Adipocyte (in vitro differentiated cells): ENCODE data around the gene ARHGAP29.

Experiments used
- DNase-seq: peaks from one replicate; pipeline ENCODE4 v3.0.0-alpha.2; 2015; ENCODE audit warnings: low read depth
- H3K27me3 ChIP-seq: replicated peaks from 2 replicates; pipeline ENCODE4 v1.7.0; 2013; ENCODE audit warnings: mild to moderate bottlenecking, low read length, moderate library complexity; ENCODE audit not compliant: control insufficient read depth, insufficient read depth
- H3K36me3 ChIP-seq: 2 replicates; pipeline ENCODE4 v1.7.0; 2013; ENCODE audit warnings: low read length, mild to moderate bottlenecking, moderate library complexity; ENCODE audit not compliant: control insufficient read depth, insufficient read depth, severe bottlenecking
- H3K4me1 ChIP-seq: 2 replicates; pipeline ENCODE4 v1.7.0; 2013; ENCODE audit warnings: mild to moderate bottlenecking, low read length, moderate library complexity; ENCODE audit not compliant: control insufficient read depth, insufficient read depth
- H3K4me3 ChIP-seq: 2 replicates; pipeline ENCODE4 v1.7.0; 2013; ENCODE audit warnings: mild to moderate bottlenecking, low read length, moderate library complexity
- H3K9ac ChIP-seq: 2 replicates; pipeline ENCODE4 v1.7.0; 2013; ENCODE audit warnings: mild to moderate bottlenecking, low read length, moderate library complexity
- H3K9me3 ChIP-seq: 2 replicates; pipeline ENCODE4 v1.7.0; 2013; ENCODE audit warnings: mild to moderate bottlenecking, low read length, moderate library complexity; ENCODE audit not compliant: control insufficient read depth

The ARHGAP29 gene

DNA sequence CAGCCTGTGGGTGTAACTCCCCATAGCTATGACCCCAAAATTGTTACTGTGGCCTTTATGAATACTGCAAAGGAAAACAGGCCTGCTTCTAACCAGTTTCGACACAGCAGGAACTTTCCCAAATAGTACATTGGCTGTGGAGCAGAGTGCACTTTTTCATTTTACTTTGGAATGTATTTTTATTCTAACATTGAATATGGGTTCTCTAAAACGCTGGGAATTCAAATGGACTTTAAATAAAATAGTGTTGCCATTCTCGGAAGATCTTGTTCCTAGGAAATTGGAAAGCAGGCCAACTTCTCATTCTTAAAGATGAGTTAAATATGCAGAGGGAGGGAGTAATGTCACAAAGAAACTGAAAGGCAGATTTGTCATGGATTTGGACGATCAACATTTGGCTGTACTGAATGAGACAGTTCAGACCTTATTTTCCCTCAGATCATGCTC lies 39.6 kb upstream of the ARHGAP29 start:
- DNase-seq: peak; percentile 59
- Histone ChIP-seq H3K27me3 (no peaks in the 10 kb centered on the region), H3K9ac (peak overlapping the region; percentile 85), H3K4me1 (peaks cover 95% of the 10 kb centered on the region), H3K4me3 (peak overlapping the region; percentile 63), H3K36me3 (no peaks in the 10 kb centered on the region), H3K9me3 (no peaks in the 10 kb centered on the region)

DNA sequence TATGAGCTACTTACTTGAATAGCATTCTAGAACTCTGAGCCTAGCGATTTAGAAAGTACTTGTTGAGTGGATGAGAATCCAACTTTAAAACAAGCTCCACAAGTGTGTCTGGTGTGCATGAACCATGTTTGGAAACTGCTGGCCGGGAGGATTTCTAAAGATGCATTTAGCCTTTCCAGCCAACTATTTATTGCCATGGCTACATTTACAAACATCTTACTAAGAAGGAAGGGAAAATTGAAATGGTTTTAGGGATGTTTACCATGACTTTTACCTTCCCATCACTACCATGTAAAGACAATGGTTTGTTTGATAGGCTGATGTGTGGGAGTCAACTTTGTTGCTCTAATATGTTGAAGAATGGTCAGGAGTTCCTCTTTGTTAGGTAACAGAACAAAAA lies 37.7 kb upstream of the ARHGAP29 start:
- H3K9me3 ChIP-seq: no peaks in the 10 kb centered on the region
- H3K27me3 ChIP-seq: no peaks in the 10 kb centered on the region
- no peaks in the 10 kb centered on the region for H3K36me3 ChIP-seq
- no peak overlapping the region for H3K4me3 ChIP-seq
- DNase-seq: no peak
- no peak overlapping the region for H3K9ac ChIP-seq
- peaks cover 95% of the 10 kb centered on the region for H3K4me1 ChIP-seq

DNA sequence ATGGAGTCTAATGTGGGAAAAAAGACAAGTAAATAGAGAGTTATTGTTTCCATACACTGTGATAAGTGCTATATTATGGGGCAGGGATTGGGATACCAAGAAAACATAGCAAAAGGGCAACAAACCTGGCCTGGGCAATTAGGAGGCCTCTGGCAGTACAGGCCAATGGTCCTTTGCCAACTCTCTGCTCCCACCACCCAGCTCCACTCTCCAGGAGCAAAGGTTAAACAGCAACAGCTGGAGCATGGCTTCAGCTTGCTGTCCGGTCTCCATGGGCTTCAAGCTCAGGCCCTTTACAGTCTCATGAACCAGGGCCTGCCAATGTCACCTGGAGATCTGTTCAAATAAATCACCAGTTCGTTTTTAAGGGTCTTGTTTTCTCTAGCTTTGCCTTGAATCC lies 37.2 kb upstream of the ARHGAP29 start:
- no peak overlapping the region for H3K9ac ChIP-seq
- DNase-seq: no peak
- H3K27me3 ChIP-seq: no peaks in the 10 kb centered on the region
- peaks cover 96% of the 10 kb centered on the region for H3K4me1 ChIP-seq
- no peaks in the 10 kb centered on the region for H3K36me3 ChIP-seq
- H3K4me3 ChIP-seq: no peak overlapping the region
- no peaks in the 10 kb centered on the region for H3K9me3 ChIP-seq

DNA sequence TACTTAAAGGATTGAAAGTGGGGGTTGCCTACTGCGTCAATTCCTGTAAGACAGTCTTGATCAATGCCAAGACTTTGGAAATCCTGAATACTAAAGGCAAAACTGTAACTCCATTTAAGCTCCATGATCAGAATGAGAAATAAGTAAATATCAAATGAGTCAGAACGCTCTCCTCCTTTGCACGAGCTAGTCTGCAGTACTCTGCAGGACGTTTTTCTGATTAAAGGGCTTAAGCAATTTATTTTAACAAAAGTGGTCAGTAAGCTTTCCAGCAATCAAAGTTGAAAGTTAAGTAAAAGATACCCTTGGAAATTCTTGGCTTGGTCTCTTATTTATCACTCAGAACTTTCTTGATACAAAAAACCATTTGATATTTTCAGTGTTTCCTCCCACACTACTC lies 35.7 kb upstream of the ARHGAP29 start:
- no peak overlapping the region for H3K4me3 ChIP-seq
- no peaks in the 10 kb centered on the region for H3K9me3 ChIP-seq
- H3K9ac ChIP-seq: peak overlapping the region; percentile 7
- peaks cover 94% of the 10 kb centered on the region for H3K4me1 ChIP-seq
- no peaks in the 10 kb centered on the region for H3K36me3 ChIP-seq
- peak; percentile 81 for DNase-seq
- H3K27me3 ChIP-seq: no peaks in the 10 kb centered on the region

DNA sequence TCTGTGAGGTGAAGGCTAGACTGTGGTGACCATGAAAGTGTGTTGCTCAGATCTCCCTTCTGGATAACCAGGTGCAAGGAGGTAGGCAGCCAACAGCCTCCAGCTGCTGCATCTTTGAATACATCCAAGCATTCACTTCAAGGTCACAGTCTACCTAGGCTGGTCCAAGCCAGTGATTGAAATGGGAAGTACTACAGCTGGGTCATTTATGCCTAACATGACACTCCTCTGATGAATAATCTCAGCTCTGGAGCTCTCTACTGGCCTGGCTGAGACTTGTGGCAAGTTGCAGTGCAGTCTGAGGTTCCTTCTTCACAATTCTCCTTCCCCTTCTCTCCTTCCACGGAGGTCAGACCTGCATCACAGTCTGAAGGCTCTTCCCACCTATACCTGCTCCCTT lies 35.0 kb upstream of the ARHGAP29 start:
- no peaks in the 10 kb centered on the region for H3K36me3 ChIP-seq
- no peaks in the 10 kb centered on the region for H3K9me3 ChIP-seq
- peaks cover 88% of the 10 kb centered on the region for H3K4me1 ChIP-seq
- H3K27me3 ChIP-seq: no peaks in the 10 kb centered on the region
- H3K9ac ChIP-seq: no peak overlapping the region
- no peak for DNase-seq
- no peak overlapping the region for H3K4me3 ChIP-seq

DNA sequence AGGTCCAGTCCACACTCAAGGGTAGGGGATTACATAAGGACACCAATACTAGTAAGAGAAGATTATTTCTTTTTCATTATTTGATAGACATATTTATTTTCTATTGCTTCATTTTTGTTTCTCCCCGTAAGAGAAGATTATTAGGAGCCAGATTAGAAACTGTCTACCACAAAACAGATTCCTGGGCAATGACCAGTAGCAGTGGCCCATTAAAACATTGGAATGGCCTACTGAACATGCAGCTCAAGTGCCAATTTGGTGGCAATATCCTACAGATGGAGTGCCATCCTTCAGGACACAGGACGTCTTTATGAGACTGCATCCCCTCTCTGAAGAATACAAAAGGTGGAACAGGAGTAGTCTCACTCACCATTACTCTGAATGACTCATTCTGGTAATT lies 34.0 kb upstream of the ARHGAP29 start:
- Histone ChIP-seq H3K27me3 (no peaks in the 10 kb centered on the region), H3K4me3 (no peak overlapping the region)
- DNase-seq: no peak

DNA sequence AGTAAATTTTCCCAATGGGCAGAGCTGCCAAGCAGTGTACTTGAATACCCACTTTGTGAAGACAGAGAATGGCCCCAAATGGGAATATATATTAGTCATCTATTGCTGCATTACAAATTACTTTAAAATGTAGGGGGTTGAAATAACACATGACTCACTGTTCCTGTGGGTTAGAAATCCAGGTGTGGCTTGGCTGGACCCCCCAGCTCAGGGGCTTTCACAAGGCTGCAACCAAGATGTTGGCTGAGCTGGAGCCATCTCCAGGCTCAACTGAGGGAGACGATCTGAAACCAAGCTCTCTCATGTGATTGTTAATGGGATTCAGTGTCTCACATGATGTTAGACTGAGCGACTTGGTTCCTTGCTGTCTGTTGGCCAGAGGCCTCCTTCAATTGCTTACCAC lies 33.4 kb upstream of the ARHGAP29 start:
- Histone ChIP-seq H3K4me1 (peaks cover 90% of the 10 kb centered on the region), H3K27me3 (no peaks in the 10 kb centered on the region), H3K9me3 (no peaks in the 10 kb centered on the region), H3K9ac (no peak overlapping the region), H3K4me3 (no peak overlapping the region), H3K36me3 (no peaks in the 10 kb centered on the region)
- no peak for DNase-seq

More for the DNA sequence above, 34.0 kb upstream of the ARHGAP29 start:
- Histone ChIP-seq H3K4me1 (peaks cover 90% of the 10 kb centered on the region), H3K36me3 (no peaks in the 10 kb centered on the region), H3K9ac (no peak overlapping the region), H3K9me3 (no peaks in the 10 kb centered on the region)

DNA sequence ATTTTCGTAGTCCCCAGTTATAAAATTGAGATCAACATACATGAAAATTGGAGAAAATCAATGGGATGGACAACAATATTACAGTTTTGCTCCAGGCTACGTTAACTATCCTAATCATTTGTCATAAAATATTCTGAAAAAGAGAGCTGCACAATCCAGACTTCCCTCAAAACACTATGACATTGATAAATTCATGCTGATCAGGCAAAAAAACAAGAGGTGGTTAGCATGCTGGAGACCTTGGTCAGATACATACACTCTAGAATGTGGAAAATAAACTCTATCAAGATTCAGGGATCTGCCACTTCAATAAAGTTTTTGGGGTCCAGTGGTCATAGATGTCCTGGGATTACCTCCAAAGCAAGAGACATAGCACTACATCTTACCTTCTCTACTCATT lies 32.5 kb upstream of the ARHGAP29 start:
- no peaks in the 10 kb centered on the region for H3K27me3 ChIP-seq
- no peaks in the 10 kb centered on the region for H3K36me3 ChIP-seq
- no peak for DNase-seq
- H3K9me3 ChIP-seq: no peaks in the 10 kb centered on the region
- H3K4me1 ChIP-seq: peaks cover 90% of the 10 kb centered on the region
- no peak overlapping the region for H3K9ac ChIP-seq
- H3K4me3 ChIP-seq: no peak overlapping the region

DNA sequence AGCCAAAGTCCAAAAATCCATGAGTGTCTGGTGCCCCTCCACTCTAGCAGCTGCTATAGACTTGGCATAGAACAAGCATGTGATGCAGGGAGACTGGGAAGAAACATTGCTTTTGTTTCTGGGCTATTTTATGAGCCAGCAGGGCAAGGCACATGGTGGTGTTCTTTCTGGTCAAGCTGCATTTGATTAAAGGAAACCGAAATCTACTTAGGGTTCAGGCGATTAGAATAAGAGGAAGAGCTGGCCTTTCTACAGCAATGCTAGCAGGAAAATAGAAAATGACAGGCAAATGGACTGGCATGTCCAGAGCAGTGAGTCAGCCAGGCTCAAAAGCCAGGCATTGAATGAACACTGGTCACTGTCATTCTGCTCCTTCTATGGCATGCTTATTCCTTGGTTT lies 28.5 kb upstream of the ARHGAP29 start:
- Histone ChIP-seq H3K4me3 (no peak overlapping the region), H3K36me3 (no peaks in the 10 kb centered on the region), H3K9ac (peak overlapping the region; percentile 27), H3K9me3 (no peaks in the 10 kb centered on the region), H3K4me1 (peaks cover 53% of the 10 kb centered on the region), H3K27me3 (no peaks in the 10 kb centered on the region)
- peak; percentile 62 for DNase-seq

DNA sequence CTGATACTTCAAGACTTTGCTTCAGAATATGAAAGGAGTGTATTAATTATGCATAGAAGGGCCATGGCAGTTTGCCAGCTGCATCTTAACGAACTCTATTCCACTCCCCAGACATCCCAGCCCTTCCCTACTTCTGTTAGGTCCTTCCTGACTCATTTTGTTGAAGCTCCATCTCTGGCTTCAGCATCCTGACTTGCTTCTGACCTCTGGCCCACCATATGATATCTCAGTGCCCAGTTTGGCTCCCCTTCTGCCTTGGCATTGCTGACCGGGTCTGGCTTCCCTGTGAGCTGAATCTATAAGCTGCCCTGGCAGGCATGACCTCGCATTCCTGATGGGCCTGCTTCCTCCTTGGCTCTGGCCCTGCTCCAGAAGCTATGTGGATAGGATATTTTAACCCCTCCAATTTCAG lies 27.6 kb upstream of the ARHGAP29 start:
- no peak for DNase-seq
- H3K4me1 ChIP-seq: peaks cover 50% of the 10 kb centered on the region
- no peaks in the 10 kb centered on the region for H3K9me3 ChIP-seq
- H3K9ac ChIP-seq: no peak overlapping the region
- H3K27me3 ChIP-seq: no peaks in the 10 kb centered on the region
- H3K36me3 ChIP-seq: no peaks in the 10 kb centered on the region
- no peak overlapping the region for H3K4me3 ChIP-seq

DNA sequence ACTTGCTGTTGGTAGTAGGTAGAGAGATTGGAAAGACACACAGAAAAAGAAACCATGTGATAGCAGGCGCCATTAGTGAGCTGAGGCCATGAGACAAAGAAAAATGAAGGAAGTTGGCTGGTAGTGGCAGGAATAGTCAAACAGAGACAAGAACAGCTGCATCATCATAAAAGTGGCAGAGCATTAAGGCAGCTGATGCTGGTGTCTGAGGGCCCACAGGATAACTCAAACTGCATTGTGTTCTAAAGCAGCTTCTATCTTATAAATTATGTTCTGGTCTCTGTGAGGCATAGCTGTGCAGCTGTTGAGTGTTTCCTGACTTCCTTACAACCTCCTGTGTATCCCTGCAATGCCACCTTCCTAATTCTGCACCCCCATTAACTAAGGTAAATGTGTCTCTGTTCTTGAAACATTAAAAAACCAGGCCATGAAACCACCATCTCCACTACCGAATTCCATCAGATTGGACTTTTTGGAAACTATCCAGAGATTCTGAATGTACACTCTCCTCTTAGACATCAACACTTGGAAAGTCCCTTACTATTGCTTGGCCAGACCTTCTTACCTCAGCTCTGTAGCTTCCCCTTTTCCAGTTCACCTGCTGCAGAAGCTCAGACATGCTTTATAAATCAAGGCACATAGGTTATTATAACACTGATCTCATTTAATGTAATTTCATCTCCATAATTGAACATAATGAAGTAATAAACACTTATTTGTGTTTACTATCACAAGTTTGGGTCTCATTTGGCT lies 23.4 kb upstream of the ARHGAP29 start:
- Histone ChIP-seq H3K27me3 (no peaks in the 10 kb centered on the region), H3K36me3 (no peaks in the 10 kb centered on the region), H3K4me1 (peaks cover 41% of the 10 kb centered on the region), H3K9ac (no peak overlapping the region), H3K4me3 (no peak overlapping the region), H3K9me3 (no peaks in the 10 kb centered on the region)
- DNase-seq: no peak
